ENCODE results near the gene GADL1.

GADL1 gene

GRCh38 chr3:30738605-30739004, 155.9 kb downstream of the GADL1 start:
- Mint-ChIP-seq H3K4me3 (no peak overlapping the region), H3K4me1 (peaks cover 38% of the 10 kb centered on the region), H3K27me3 (no peaks in the 10 kb centered on the region), H3K27ac (no peak overlapping the region), H3K36me3 (no peaks in the 10 kb centered on the region), H3K9me3 (no peaks in the 10 kb centered on the region)

DNA sequence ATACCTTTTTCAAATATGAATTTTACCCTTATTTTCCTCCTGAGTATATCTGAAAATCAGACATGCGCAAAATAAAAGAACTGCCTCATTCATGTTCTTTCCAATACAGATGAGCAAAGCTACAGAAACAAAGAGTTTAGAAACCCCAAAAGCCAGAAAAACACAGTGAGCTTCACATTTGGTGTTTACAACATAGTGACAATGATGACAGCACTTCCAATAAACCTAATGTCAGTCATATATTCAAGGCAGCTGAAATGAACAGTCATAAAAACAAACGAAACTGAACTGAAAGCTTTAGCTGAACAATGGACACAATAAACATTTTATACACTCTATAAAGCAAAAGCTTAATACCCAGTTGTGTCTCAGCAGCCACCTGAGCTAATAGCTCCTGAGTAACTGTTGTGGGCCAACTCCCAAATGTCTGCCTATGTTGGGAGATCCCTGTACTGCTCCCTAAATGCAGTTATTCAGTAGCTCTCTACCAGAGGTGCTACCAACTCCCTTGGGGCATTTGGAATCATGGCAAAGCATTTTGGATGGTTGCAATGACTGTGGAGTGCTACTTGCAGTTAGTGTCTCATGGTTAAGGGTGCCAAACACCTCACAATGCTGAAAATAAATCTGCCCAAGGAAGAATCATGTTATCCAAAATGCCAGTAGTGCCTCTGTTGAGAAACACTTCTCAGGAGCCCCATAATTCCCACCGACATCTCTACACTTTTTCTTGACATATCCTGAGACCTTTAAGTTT, 156.5 kb downstream of the GADL1 start:
- peaks cover 36% of the 10 kb centered on the region for H3K4me1 Mint-ChIP-seq
- H3K27ac Mint-ChIP-seq, result no peak overlapping the region
- H3K4me3 Mint-ChIP-seq, result no peak overlapping the region
- H3K27me3 Mint-ChIP-seq, result no peaks in the 10 kb centered on the region
- no peaks in the 10 kb centered on the region for H3K36me3 Mint-ChIP-seq
- H3K9me3 Mint-ChIP-seq, result no peaks in the 10 kb centered on the region

DNA sequence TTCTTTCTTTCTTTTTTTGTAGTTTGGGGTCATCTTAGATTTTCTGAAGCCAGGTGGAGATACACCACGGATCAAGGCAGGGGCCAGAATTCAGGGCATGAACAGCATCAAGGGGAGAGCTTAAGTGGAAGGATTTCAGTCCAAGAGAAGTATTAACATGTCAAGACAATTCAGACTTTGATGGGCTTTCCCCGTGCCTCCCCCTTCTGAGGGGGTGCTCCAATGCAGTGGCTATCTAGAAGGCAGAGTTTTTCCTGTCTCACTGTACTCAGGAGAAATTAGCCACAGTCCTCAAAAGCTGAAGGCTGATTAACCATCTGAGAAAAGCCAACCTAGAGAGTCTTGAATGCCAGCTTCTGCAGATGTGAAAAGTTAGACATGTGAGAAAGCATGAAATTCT, 160.8 kb downstream of the GADL1 start:
- Mint-ChIP-seq H3K27ac (peak overlapping the region; percentile 70), H3K9me3 (no peaks in the 10 kb centered on the region), H3K4me3 (no peak overlapping the region), H3K36me3 (no peaks in the 10 kb centered on the region), H3K4me1 (peaks cover 66% of the 10 kb centered on the region), H3K27me3 (no peaks in the 10 kb centered on the region)

DNA sequence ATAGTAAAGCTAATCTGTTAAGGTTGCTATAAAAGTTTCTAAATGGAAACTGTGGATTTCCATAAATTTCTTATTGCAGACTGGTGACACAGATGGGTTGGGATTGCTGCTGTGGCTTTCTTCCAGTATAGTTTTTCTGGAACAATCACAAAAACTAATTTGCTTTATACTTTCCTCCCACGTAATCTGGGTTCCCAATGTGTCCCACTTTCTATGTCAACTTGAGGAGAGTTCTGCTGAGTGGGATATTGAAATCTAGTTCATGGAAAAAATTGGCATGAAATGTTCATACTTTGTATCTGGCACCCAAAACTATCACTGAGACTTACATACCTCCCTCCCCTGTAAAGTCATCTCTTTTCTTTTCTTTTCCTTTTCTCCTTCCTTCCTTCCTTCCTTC, 161.3 kb downstream of the GADL1 start:
- H3K36me3 Mint-ChIP-seq, result no peaks in the 10 kb centered on the region
- no peaks in the 10 kb centered on the region for H3K27me3 Mint-ChIP-seq
- H3K4me3 Mint-ChIP-seq, result no peak overlapping the region
- H3K27ac Mint-ChIP-seq, result no peak overlapping the region
- H3K9me3 Mint-ChIP-seq, result no peaks in the 10 kb centered on the region
- H3K4me1 Mint-ChIP-seq, result peaks cover 64% of the 10 kb centered on the region

DNA sequence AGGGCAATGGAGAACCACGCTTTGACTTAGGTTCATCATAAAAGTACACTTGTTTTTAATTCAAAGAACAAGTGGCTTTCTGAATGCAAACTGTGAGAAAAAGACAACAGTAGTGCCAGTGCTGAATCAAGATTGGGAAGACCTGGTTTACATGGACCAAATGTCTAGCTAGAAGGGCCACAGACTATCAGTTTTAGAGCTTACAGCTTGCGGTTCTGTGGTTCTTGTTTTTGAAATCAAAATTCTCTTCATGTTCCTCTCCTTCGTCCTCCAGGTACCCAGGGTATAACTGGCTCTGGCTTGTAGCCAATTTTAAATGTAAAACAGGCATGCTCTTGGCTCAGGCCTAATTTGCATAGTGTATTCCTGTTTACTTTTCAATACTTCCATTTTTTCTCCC, 163.5 kb downstream of the GADL1 start:
- peaks cover 58% of the 10 kb centered on the region for H3K4me1 Mint-ChIP-seq
- no peaks in the 10 kb centered on the region for H3K27me3 Mint-ChIP-seq
- H3K9me3 Mint-ChIP-seq, result no peaks in the 10 kb centered on the region
- H3K36me3 Mint-ChIP-seq, result no peaks in the 10 kb centered on the region
- peak overlapping the region; percentile 15 for H3K4me3 Mint-ChIP-seq
- H3K27ac Mint-ChIP-seq, result no peak overlapping the region

DNA sequence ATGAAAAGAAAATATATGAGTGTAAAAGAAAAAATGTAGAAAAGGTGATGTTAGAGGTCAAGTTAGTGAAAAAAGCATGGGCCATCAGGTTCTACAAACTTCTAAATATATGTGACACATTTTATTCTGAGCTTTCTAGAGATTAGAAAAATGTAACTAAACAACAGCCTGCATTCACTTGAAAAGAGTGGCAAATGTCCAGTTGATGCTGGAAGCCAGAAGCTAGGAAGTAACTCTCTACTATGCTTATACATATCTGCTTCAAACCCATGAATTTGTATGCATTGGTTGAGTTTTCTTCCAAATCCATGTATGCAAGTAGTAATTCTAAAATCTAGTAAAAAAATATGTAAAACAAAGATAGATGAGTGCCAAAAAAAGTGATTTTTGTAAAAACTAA, 164.5 kb downstream of the GADL1 start:
- Mint-ChIP-seq H3K4me1 (peaks cover 57% of the 10 kb centered on the region), H3K9me3 (peaks cover 7% of the 10 kb centered on the region), H3K4me3 (no peak overlapping the region), H3K27ac (no peak overlapping the region), H3K27me3 (no peaks in the 10 kb centered on the region), H3K36me3 (peaks cover 3% of the 10 kb centered on the region)

- H3K27me3 Mint-ChIP-seq, result no peaks in the 10 kb centered on the region
Measured at GRCh38 chr3:30729512-30729911, 164.9 kb downstream of the GADL1 start.

DNA sequence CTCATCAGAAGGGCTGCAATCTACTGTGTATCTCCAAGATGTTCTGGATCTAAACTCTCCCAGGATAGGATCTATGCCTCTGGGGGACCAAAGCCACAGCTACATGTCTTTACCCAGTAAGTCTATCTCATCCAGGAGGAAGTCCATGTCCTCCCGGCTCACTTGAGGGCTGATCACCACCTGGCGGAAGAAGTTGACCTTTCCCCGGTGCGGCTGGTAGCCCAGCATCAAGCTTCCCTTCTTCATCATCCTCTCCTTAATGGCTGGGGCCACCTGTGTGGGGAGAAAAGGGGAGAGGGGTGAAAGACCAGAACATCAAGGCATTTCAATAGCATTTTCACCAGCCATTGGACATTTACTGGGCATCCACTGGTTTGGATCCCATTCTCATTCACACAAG, 166.3 kb downstream of the GADL1 start:
- no peaks in the 10 kb centered on the region for H3K27me3 Mint-ChIP-seq
- peaks cover 39% of the 10 kb centered on the region for H3K4me1 Mint-ChIP-seq
- H3K27ac Mint-ChIP-seq, result no peak overlapping the region
- no peak overlapping the region for H3K4me3 Mint-ChIP-seq
- peaks cover 3% of the 10 kb centered on the region for H3K36me3 Mint-ChIP-seq
- peaks cover 11% of the 10 kb centered on the region for H3K9me3 Mint-ChIP-seq

More at GRCh38 chr3:30729512-30729911, 164.9 kb downstream of the GADL1 start:
- peaks cover 53% of the 10 kb centered on the region for H3K4me1 Mint-ChIP-seq
- peaks cover 3% of the 10 kb centered on the region for H3K36me3 Mint-ChIP-seq
- H3K27ac Mint-ChIP-seq, result no peak overlapping the region
- peaks cover 11% of the 10 kb centered on the region for H3K9me3 Mint-ChIP-seq
- H3K4me3 Mint-ChIP-seq, result no peak overlapping the region

- peaks cover 15% of the 10 kb centered on the region for H3K4me1 Mint-ChIP-seq
- H3K27ac Mint-ChIP-seq, result no peak overlapping the region
- H3K27me3 Mint-ChIP-seq, result no peaks in the 10 kb centered on the region
- peaks cover 3% of the 10 kb centered on the region for H3K36me3 Mint-ChIP-seq
- H3K9me3 Mint-ChIP-seq, result peaks cover 11% of the 10 kb centered on the region
- no peak overlapping the region for H3K4me3 Mint-ChIP-seq
Measured at GRCh38 chr3:30724863-30725262, 169.6 kb downstream of the GADL1 start.

GRCh38 chr3:30723211-30723610, 171.2 kb downstream of the GADL1 start:
- Mint-ChIP-seq H3K4me1 (no peaks in the 10 kb centered on the region), H3K4me3 (no peak overlapping the region), H3K9me3 (peaks cover 11% of the 10 kb centered on the region), H3K27me3 (no peaks in the 10 kb centered on the region), H3K27ac (no peak overlapping the region), H3K36me3 (peaks cover 3% of the 10 kb centered on the region)

DNA sequence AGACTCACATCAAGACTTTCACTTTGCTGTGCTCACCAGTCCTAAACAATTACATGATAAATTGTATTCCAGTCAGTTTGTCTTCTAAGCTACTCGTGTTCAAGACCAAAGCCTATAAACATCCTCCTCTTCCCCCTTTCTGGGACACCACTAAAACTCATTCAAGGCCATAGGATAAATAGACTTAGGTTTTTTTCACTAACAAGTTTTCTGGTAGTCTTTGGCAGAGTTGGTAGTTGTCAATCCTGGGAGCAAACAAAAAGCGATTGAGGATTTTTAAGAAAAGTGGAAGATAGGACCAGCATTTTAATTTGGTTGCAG, 173.2 kb downstream of the GADL1 start:
- peaks cover 3% of the 10 kb centered on the region for H3K36me3 Mint-ChIP-seq
- H3K27me3 Mint-ChIP-seq, result no peaks in the 10 kb centered on the region
- H3K27ac Mint-ChIP-seq, result no peak overlapping the region
- H3K4me3 Mint-ChIP-seq, result no peak overlapping the region
- H3K4me1 Mint-ChIP-seq, result no peaks in the 10 kb centered on the region
- H3K9me3 Mint-ChIP-seq, result peaks cover 11% of the 10 kb centered on the region

DNA sequence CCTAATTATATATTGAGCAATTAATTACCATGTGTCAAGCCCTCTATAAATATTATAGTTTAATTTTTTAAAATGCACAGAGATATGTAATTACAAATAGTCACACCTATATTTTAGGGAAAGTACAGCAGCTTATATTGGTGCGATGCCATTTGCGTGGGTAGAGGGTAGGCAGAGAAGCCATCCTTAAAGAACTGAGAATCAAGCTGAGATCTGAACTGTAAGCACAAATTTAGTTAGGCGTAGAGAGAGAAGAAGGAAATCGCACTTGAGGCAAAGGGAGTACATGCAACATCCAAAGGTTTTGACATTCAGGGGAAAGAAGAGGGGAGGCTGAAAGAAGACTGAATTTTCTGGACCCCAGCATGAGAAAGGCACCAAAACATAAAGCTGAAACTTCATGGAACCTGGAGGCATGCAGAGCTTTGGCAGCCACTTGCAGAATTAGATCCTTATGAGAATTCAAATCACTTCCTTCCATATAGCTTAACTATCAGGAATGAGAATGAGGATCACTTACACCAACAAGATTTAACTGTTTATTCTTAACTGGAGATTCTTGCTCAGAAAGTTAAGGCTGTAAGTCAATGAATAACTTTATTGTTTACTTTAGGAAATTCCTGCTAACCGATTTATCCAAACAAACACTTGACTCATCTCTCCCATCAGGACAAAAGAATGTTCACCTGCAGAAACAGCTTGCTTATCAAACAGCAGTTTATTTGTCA, 173.7 kb downstream of the GADL1 start:
- H3K27ac Mint-ChIP-seq, result no peak overlapping the region
- H3K36me3 Mint-ChIP-seq, result peaks cover 3% of the 10 kb centered on the region
- H3K4me3 Mint-ChIP-seq, result no peak overlapping the region
- no peaks in the 10 kb centered on the region for H3K27me3 Mint-ChIP-seq
- H3K9me3 Mint-ChIP-seq, result peaks cover 11% of the 10 kb centered on the region
- no peaks in the 10 kb centered on the region for H3K4me1 Mint-ChIP-seq

- Mint-ChIP-seq H3K4me1 (no peaks in the 10 kb centered on the region), H3K27ac (no peak overlapping the region), H3K27me3 (no peaks in the 10 kb centered on the region), H3K9me3 (peaks cover 7% of the 10 kb centered on the region), H3K36me3 (peaks cover 1% of the 10 kb centered on the region), H3K4me3 (no peak overlapping the region)
Measured at GRCh38 chr3:30719536-30719935, 174.9 kb downstream of the GADL1 start.

GRCh38 chr3:30713885-30714503, 180.5 kb downstream of the GADL1 start:
- Mint-ChIP-seq H3K27me3 (no peaks in the 10 kb centered on the region), H3K9me3 (peaks cover 6% of the 10 kb centered on the region), H3K4me1 (peaks cover 8% of the 10 kb centered on the region), H3K27ac (no peak overlapping the region), H3K36me3 (peaks cover 1% of the 10 kb centered on the region), H3K4me3 (no peak overlapping the region)

DNA sequence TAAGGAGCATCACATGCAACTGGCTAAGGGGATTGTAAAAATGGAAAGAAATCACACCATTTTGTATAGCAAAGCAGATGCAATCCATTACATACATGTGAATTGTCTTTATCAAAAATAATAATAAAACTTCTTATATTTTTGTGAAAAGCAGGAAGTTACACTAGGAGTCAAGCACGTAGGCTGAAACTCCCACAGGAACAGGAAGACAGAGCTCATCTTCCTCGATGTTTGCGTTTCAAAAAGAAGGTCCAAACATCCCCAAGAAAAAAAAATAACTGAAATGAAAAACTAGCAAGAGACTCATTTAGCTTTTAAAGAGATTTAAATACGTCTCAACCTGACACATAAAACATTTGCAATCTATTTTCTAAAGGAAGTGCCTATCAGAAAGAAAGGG, 181.5 kb downstream of the GADL1 start:
- Mint-ChIP-seq H3K27me3 (no peaks in the 10 kb centered on the region), H3K9me3 (peaks cover 6% of the 10 kb centered on the region), H3K4me3 (no peak overlapping the region), H3K4me1 (peaks cover 18% of the 10 kb centered on the region), H3K27ac (no peak overlapping the region), H3K36me3 (peaks cover 4% of the 10 kb centered on the region)

DNA sequence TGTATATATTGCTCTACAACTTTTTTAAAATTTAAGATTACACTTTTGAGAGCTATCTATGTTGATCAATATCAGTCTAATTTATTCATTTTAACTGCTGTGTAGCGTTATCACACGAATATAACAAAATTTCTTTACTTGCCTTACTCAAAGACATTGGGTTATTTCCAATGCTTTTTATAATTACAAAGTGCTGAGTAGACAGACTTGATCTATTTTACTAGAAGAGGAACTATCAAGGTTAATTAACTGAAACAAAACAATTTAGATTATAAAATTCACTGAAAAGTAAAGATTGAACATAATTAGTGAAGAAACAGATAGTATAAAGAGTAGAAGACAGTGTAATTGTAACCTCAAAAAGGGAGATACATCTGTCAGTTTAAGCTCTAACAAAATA, 182.6 kb downstream of the GADL1 start:
- Mint-ChIP-seq H3K27me3 (no peaks in the 10 kb centered on the region), H3K4me3 (no peak overlapping the region), H3K4me1 (peaks cover 18% of the 10 kb centered on the region), H3K9me3 (peaks cover 6% of the 10 kb centered on the region), H3K27ac (no peak overlapping the region), H3K36me3 (peaks cover 7% of the 10 kb centered on the region)

Measured in activated naive CD4-positive, alpha-beta T cell treated with anti-CD3 and anti-CD28 coated beads, Interleukin-2, amount 50 U/mL, for 24 hours (primary cell).